Fibroblast of skin of back (primary cell): ENCODE results near the gene B4GALNT3.
A peak's percentile ranks its signal among the peaks of the same experiment; 100 is the strongest.

Experiments used
- DNase-seq: peaks from one replicate; pipeline ENCODE4 v3.0.0-alpha.2; 2013

The B4GALNT3 gene

DNA sequence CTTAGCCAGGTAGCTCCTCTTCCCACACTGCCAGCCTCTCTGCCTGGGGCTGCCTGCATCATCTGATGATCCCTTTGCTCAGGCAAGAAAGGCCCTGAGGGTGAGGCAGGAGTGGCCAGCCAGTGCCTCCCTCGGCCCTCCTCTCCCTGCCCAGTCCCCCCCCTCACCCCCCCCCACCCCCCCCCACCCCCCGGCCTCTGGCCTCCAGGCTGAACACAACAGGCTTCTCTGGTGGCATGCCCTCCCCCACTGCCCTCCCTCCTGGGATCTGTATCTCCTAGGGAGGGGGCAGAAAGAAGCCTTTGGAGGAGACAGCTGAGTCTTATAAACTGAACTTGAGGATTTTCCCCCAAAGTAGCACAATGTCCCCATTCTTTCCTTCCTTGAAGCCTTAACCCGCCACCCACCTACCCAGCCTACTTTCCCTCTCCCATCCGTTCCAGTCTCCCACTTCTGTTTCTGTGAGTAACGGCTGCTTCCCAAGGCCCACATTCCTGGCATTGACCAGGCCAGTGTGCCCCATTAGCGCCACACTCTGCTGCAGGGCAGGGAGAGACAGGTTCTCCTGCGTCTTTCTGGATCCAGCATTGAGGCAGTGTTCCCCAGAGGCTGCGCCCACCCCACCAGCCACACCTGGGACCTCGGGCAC, 82.1 kb downstream of the B4GALNT3 start:
- no peak for DNase-seq

GRCh38 chr12:542395-543113, 82.8 kb downstream of the B4GALNT3 start:
- DNase-seq = no peak

GRCh38 chr12:543114-543451, 83.3 kb downstream of the B4GALNT3 start:
- DNase-seq = no peak

DNA sequence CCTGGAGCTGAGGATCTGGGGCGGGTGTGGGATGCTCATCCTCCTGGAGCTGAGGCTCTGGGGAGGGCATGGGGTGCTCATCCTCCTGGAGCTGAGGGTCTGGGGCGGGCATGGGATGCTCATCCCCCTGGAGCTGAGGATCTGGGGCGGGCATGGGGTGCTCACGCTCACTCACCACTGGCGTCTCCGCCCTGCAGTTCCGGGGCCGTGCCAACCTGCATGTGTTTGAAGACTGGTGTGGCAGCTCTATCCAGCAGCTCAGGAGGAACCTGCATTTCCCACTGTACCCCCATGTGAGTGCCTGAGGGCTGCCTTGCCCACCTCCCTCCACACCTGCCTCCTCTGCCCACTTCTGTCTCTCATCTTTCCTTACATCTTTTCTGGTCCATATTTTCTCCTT, 84.4 kb downstream of the B4GALNT3 start:
- DNase-seq = no peak

GRCh38 chr12:544941-545635, 85.3 kb downstream of the B4GALNT3 start:
- DNase-seq = no peak

DNA sequence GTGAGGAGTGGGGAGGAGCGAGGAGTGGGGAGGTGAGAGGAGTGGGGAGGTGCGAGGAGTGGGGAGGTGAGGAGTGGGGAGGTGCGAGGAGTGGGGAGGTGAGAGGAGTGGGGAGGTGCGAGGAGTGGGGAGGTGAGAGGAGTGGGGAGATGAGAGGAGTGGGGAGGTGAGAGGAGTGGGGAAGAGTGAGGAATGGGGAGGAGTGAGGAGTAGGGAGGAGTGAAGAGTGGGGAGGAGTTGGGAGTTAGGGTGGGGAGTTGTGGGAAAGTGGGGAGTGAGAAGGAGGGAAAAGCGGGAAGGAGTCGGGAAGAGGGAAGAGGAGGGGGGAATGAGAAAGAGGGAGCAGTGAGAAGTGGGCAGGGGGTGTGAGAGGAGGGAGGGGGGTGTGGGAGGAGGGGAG, 86.1 kb downstream of the B4GALNT3 start:
- no peak for DNase-seq

- no peak for DNase-seq
Measured at GRCh38 chr12:546265-546919, 86.7 kb downstream of the B4GALNT3 start.

- DNase-seq = peak; percentile 55
Measured at GRCh38 chr12:546920-547845, 87.4 kb downstream of the B4GALNT3 start.

DNA sequence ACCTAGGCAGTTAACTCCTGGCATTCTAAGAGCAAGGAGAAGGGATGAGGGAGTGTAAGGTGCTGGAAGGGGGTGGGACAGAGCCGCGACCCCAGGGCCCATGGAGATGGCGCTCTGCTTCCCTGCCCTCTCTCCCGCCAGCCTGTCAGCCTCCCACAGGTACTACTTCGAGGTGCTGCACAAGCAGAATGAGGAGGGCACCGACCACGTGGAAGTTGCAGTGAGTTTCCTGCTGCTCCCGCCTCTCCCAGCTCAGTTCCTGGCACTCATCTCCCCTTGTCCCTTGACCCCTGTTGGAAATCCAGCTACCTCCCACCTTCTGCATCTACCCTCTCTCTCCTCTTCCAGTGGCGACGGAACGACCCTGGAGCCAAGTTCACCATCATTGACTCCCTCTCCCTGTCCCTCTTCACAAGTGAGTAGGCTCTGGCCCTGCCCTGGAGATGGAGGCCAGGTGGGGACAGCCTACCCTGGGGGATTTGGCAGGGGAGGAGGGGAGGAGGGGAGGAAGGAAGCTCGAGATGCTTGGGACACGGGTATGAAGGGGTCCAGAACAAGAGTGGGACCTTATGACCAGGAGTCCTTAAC, 88.2 kb downstream of the B4GALNT3 start:
- no peak for DNase-seq

- DNase-seq = no peak
Measured at GRCh38 chr12:549476-550082, 89.8 kb downstream of the B4GALNT3 start.

DNA sequence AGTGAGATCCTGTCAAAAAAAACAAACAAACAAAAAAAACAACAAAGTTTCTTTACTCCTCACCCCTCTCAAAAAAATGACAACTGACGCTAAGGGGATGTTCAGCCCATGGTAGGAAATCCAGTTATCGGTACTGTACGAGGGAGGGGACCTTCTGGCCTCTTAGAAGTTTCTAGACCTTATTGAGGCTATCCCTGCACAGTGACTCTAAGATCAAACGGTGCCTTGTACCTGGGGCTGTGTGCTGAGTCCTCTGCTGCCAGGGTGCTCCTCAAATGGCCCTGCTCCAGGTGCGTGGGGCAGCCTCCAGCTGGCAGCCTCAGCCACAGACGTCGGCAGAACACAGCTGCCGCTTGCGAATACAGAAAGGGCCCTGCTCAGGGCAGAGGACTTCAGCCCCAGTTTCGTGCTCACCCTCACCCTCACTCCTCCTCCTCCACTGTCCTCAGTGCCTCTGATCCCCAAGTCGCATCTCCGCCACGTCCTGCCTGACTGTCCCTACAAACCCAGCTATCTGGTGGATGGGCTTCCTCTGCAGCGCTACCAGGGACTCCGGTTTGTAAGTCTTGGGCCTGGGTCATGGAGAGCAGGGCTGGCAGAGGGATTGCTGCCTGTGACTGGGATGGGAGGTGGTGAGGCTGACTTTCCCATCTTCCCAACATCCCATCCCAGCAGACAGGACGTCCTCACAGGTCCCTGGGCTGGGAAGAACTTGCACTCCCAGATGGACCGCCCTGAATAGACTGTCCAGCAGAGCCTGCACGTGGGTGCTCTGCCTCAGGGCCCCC, 90.9 kb downstream of the B4GALNT3 start:
- DNase-seq = no peak

GRCh38 chr12:552466-552865, 92.7 kb downstream of the B4GALNT3 start:
- no peak for DNase-seq

DNA sequence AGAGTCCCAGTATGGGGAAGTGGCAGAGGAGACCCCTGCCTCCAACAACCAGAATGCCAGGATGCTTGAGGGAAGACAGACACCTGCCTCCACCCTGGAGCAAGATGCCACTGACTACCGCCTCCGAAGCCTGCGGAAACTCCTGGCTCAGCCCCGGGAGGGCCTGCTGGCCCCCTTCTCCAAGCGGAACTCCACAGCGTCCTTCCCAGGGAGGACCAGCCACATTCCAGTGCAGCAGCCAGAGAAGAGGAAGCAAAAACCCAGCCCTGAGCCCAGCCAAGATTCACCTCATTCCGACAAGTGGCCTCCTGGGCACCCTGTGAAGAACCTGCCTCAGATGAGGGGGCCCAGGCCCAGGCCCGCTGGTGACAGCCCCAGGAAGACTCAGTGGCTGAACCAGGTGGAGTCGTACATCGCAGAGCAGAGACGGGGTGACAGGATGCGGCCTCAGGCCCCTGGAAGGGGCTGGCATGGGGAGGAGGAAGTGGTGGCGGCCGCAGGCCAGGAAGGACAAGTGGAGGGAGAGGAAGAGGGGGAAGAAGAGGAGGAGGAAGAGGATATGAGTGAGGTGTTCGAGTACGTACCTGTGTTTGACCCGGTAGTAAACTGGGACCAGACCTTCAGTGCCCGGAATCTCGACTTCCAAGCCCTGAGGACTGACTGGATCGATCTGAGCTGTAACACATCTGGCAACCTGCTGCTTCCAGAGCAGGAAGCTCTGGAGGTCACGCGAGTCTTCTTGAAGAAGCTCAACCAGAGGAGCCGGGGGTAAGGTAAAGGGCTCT, 93.7 kb downstream of the B4GALNT3 start:
- DNase-seq = no peak

DNA sequence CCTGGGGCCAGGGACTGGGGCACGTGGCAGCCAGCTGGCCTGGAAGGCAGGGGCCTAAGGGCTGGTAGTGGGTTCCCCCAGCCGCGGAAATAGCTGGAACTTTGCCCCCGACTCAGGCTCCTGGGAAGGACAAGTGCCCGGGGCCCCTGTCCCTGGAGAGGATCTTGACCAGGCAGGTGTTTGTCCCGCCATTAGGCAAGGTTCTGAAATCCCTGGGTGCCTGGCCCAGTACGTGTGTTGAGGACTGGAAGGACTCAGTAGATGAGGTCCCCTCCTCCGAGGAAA, 94.2 kb downstream of the B4GALNT3 start:
- DNase-seq = no peak

- no peak for DNase-seq
Measured at GRCh38 chr12:556498-556897, 96.8 kb downstream of the B4GALNT3 start.

GRCh38 chr12:558580-558979, 98.8 kb downstream of the B4GALNT3 start:
- no peak for DNase-seq

- DNase-seq = no peak
Measured at GRCh38 chr12:559208-559905, 99.6 kb downstream of the B4GALNT3 start.

- DNase-seq = no peak
Measured at GRCh38 chr12:559906-560455, 100.2 kb downstream of the B4GALNT3 start.
